Hippocampal formation (tissue), 2 donors: ENCODE data around the gene ARHGAP6.
"Not testable (repeated sequence)": the region's sequence is repeated elsewhere in the genome, so short reads cannot be mapped to it uniquely, and the experiment has no call there.

ENCODE experiments used
- DNase-seq, 2 donors: peaks; one replicate each; lab custom pipeline; 2025; lab: John Stamatoyannopoulos, UW

The ARHGAP6 gene

GRCh38 chrX:11395859-11396258, 269.9 kb downstream of the ARHGAP6 start:
- no peak for DNase-seq

GRCh38 chrX:11393949-11394654, 271.6 kb downstream of the ARHGAP6 start:
- DNase-seq: no peak

- no peak for DNase-seq
Observed at GRCh38 chrX:11386812-11387211, 278.9 kb downstream of the ARHGAP6 start.

- no peak for DNase-seq
Observed at GRCh38 chrX:11386001-11386523, 279.7 kb downstream of the ARHGAP6 start.

GRCh38 chrX:11382930-11383329, 282.8 kb downstream of the ARHGAP6 start:
- no peak for DNase-seq

GRCh38 chrX:11381464-11381863, 284.3 kb downstream of the ARHGAP6 start:
- DNase-seq: no peak

- no peak for DNase-seq
Observed at GRCh38 chrX:11380187-11380844, 285.4 kb downstream of the ARHGAP6 start.

GRCh38 chrX:11376163-11376562, 289.6 kb downstream of the ARHGAP6 start:
- DNase-seq: no peak

- no peak for DNase-seq
Observed at GRCh38 chrX:11375614-11376119, 290.1 kb downstream of the ARHGAP6 start.

GRCh38 chrX:11374570-11374969, 291.1 kb downstream of the ARHGAP6 start:
- no peak for DNase-seq

GRCh38 chrX:11371106-11371505, 294.6 kb downstream of the ARHGAP6 start:
- DNase-seq: no peak

GRCh38 chrX:11367609-11368430, 297.9 kb downstream of the ARHGAP6 start:
- DNase-seq: no peak

GRCh38 chrX:11366998-11367595, 298.6 kb downstream of the ARHGAP6 start:
- no peak for DNase-seq

- no peak for DNase-seq
Observed at GRCh38 chrX:11365426-11365825, 300.3 kb downstream of the ARHGAP6 start.

GRCh38 chrX:11364835-11365234, 300.9 kb downstream of the ARHGAP6 start:
- no peak for DNase-seq

GRCh38 chrX:11363825-11364224, 301.9 kb downstream of the ARHGAP6 start:
- not testable (repeated sequence) for DNase-seq

GRCh38 chrX:11363069-11363594, 302.6 kb downstream of the ARHGAP6 start:
- DNase-seq: no peak

- not testable (repeated sequence) for DNase-seq
Observed at GRCh38 chrX:11361666-11362065, 304.1 kb downstream of the ARHGAP6 start.

GRCh38 chrX:11355944-11356343, 309.8 kb downstream of the ARHGAP6 start:
- not testable (repeated sequence) for DNase-seq

GRCh38 chrX:11355259-11355909, 310.3 kb downstream of the ARHGAP6 start:
- DNase-seq: no peak

GRCh38 chrX:11352296-11352741, 313.4 kb downstream of the ARHGAP6 start:
- no peak for DNase-seq
